Endodermal cell (in vitro differentiated cells): ENCODE measurements around the gene PJA2. TPM values are rescaled to one million over a fixed set of nuclear protein-coding genes. Genes with fewer than 3 reads are reported as not detected.

Experiments used
- DNase-seq: peaks from one replicate; pipeline ENCODE4 v3.0.0-alpha.2; 2017
- H3K27ac ChIP-seq: 2 replicates; pipeline ENCODE4 v1.5.1; 2013; ENCODE audit warnings: mild to moderate bottlenecking, low read depth, low read length, moderate library complexity
- H3K27me3 ChIP-seq: 2 replicates; pipeline ENCODE4 v1.6.1; 2013; ENCODE audit warnings: mild to moderate bottlenecking, low read length, moderate library complexity; ENCODE audit not compliant: insufficient read depth, control insufficient read depth, poor library complexity, severe bottlenecking
- H3K36me3 ChIP-seq: 2 replicates; pipeline ENCODE4 v1.7.0; 2013; ENCODE audit warnings: mild to moderate bottlenecking, low read length, moderate library complexity; ENCODE audit not compliant: control insufficient read depth, insufficient read depth
- H3K4me1 ChIP-seq: one replicate; pipeline ENCODE4 v1.7.0; 2013; ENCODE audit warnings: low read length; ENCODE audit not compliant: control insufficient read depth, insufficient read depth
- H3K4me3 ChIP-seq: 2 replicates; pipeline ENCODE4 v1.5.1; 2013; ENCODE audit warnings: mild to moderate bottlenecking, low read length, moderate library complexity
- H3K9ac ChIP-seq: 2 replicates; pipeline ENCODE4 v1.6.1; 2013; ENCODE audit warnings: mild to moderate bottlenecking, low read length, moderate library complexity; ENCODE audit not compliant: poor library complexity, severe bottlenecking; ENCODE audit errors: extremely low read depth
- H3K9me3 ChIP-seq: 2 replicates; pipeline ENCODE4 v1.6.1; 2013; ENCODE audit warnings: mild to moderate bottlenecking, low read length, moderate library complexity; ENCODE audit not compliant: control insufficient read depth
- H3K27ac Mint-ChIP-seq: 2 replicates; pipeline ENCODE4 v1.8.0; 2020; ENCODE audit warnings: mixed read lengths
- H3K27me3 Mint-ChIP-seq: 2 replicates; pipeline ENCODE4 v1.8.0; 2021; ENCODE audit warnings: mild to moderate bottlenecking, mixed read lengths; ENCODE audit not compliant: insufficient read depth
- H3K36me3 Mint-ChIP-seq: 2 replicates; pipeline ENCODE4 v1.8.0; 2020; ENCODE audit warnings: low read depth, mixed read lengths
- H3K4me1 Mint-ChIP-seq: 2 replicates; pipeline ENCODE4 v1.8.0; 2020; ENCODE audit warnings: mixed read lengths
- H3K4me3 Mint-ChIP-seq: 2 replicates; pipeline ENCODE4 v1.8.0; 2020; ENCODE audit warnings: mild to moderate bottlenecking, moderate library complexity, mixed read lengths
- H3K9me3 Mint-ChIP-seq: 2 replicates; pipeline ENCODE4 v1.8.0; 2020; ENCODE audit warnings: mild to moderate bottlenecking, mixed read lengths
- CTCF ChIP-seq: fragments of 200-600 bp; sonication (generic); conservative IDR thresholded peaks from 2 replicates; pipeline ENCODE4 v1.5.0; 2021; ENCODE audit warnings: antibody characterized with exemption, mild to moderate bottlenecking
- whole genome bisulfite sequencing, 2 experiments: methylation state at CpG; one replicate each; pipeline versions ENCODE4 v1.1.5 to v1.1.7; 2013; ENCODE audit warnings: missing lambda C conversion rate in 2 of 2, mixed read lengths in 1 of 2; ENCODE audit not compliant: insufficient coverage in 1 of 2, insufficient read length in 1 of 2; 5-methylcytosine and 5-hydroxymethylcytosine counted together
- total RNA-seq, 2 donors: library from RNA; stranded (reverse); fragmentation: NEBNext Ultra II Directional in 1 of 2; extraction: Animal tissue kit (Norgen Biotek cat#: 25700) in 1 of 2; gene quantifications; 2 replicates in 1 of 2; 3 replicates in 1 of 2; pipeline ENCODE4 v1.2.1, GENCODE V29; 2021

Gene PJA2
- total RNA-seq, 2 donors from 2014 or later = 61.9 to 64.7 TPM

DNA sequence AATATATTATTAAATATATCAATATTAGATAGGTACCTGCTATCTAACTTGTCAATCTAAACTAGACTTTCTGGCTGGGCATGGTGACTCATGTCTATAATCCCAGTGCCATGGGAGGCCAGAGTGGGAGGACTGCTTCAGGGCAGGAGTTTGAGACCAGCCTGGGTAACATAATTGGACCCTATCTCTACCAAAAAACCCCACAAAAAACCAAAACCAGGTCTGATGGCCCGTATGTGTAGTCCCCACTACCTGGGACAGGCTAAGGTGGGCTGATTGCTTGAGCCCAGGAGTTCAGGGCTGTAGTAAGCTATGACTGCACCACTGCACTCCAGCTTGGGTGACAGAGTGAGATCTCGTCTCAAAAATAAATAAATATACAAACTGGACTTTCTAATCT lies 55.0 kb downstream of the PJA2 start:
- no peaks in the 10 kb centered on the region for H3K4me1 Mint-ChIP-seq
- no peak overlapping the region for H3K27ac Mint-ChIP-seq
- Histone ChIP-seq H3K9ac (no peak overlapping the region), H3K4me3 (no peak overlapping the region), H3K27ac (no peak overlapping the region), H3K36me3 (peaks cover 70% of the 10 kb centered on the region), H3K4me1 (no peaks in the 10 kb centered on the region), H3K9me3 (peaks cover 37% of the 10 kb centered on the region), H3K27me3 (no peaks in the 10 kb centered on the region)
- no peak for TF ChIP-seq CTCF
- peaks cover 52% of the 10 kb centered on the region for H3K36me3 Mint-ChIP-seq
- 69 to 90% methylated on average over 2 of the region's 2 CpGs for WGBS, 2 experiments
- peaks cover 2% of the 10 kb centered on the region for H3K9me3 Mint-ChIP-seq
- H3K4me3 Mint-ChIP-seq = no peak overlapping the region
- no peak for DNase-seq
- H3K27me3 Mint-ChIP-seq = no peaks in the 10 kb centered on the region

- WGBS, 2 experiments = 96 to 100% methylated on average over 1 to 2 of the region's 2 CpGs
- H3K27ac Mint-ChIP-seq = no peak overlapping the region
- DNase-seq = no peak
- peaks cover 2% of the 10 kb centered on the region for H3K9me3 Mint-ChIP-seq
- TF ChIP-seq CTCF = no peak
- Histone ChIP-seq H3K4me3 (peak overlapping the region; percentile 42), H3K27me3 (no peaks in the 10 kb centered on the region), H3K9me3 (peaks cover 24% of the 10 kb centered on the region), H3K27ac (no peak overlapping the region), H3K4me1 (no peaks in the 10 kb centered on the region), H3K36me3 (peaks cover 64% of the 10 kb centered on the region), H3K9ac (no peak overlapping the region)
- no peaks in the 10 kb centered on the region for H3K27me3 Mint-ChIP-seq
- peaks cover 34% of the 10 kb centered on the region for H3K36me3 Mint-ChIP-seq
- no peak overlapping the region for H3K4me3 Mint-ChIP-seq
- H3K4me1 Mint-ChIP-seq = no peaks in the 10 kb centered on the region
These were observed 57.5 kb downstream of the PJA2 start for GRCh38 chr5:109351988-109352864.

- Histone ChIP-seq H3K9me3 (peaks cover 18% of the 10 kb centered on the region), H3K27me3 (no peaks in the 10 kb centered on the region), H3K4me1 (no peaks in the 10 kb centered on the region), H3K9ac (no peak overlapping the region), H3K36me3 (peaks cover 68% of the 10 kb centered on the region), H3K27ac (no peak overlapping the region), H3K4me3 (no peak overlapping the region)
- Mint-ChIP-seq H3K36me3 (peaks cover 33% of the 10 kb centered on the region), H3K4me3 (no peak overlapping the region), H3K9me3 (peaks cover 2% of the 10 kb centered on the region), H3K27ac (no peak overlapping the region), H3K4me1 (no peaks in the 10 kb centered on the region), H3K27me3 (no peaks in the 10 kb centered on the region)
- 96 to 100% methylated on average over 1 to 5 of the region's 5 CpGs for WGBS, 2 experiments
- no peak for TF ChIP-seq CTCF
- no peak for DNase-seq
These were observed 59.1 kb downstream of the PJA2 start for GRCh38 chr5:109350537-109351270.
